ENCODE results near the gene MARCHF5. TPM values are rescaled to one million over a fixed set of nuclear protein-coding genes. Genes with fewer than 3 reads are reported as not detected.

Gene MARCHF5
- total and polyA plus RNA-seq, 2 of the 4 experiments (the other 2 are of a cell fraction), result 14.9 to 30.0 TPM

DNA sequence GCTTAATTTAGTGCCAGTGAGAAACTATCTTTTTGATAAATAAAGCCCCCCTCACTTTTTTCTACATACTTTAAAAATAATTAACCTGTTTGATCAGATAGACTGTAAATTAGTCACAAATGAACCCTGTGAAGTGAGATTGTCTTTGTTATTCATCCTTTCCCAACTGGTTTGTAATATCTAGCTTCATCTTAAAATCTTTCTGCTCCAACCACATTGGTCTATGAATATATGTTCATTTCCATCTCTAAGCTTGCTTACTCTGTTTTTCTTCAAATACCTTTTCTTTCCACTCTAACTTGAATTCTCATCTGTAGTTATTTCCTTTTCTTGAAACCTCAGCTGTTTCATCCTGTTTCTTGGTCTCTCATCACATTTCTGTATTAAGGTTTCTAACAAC, 12.1 kb downstream of the MARCHF5 start:
- peaks cover 40% of the 10 kb centered on the region for H4K20me1 ChIP-seq (ENCODE audit: insufficient read depth, low read length)
- ATAC-seq (ENCODE audit: low read depth), result no peak
- no peaks in the 10 kb centered on the region for H3K9me3 ChIP-seq (ENCODE audit: control insufficient read depth, insufficient read depth, low read length)
- no peak overlapping the region for H2BK5ac ChIP-seq (ENCODE audit: low read depth, low read length, poor library complexity, severe bottlenecking)
- no peak overlapping the region for H4K91ac ChIP-seq (ENCODE audit: insufficient read depth, low read depth, low read length)
- no peak overlapping the region for H3K4me3 ChIP-seq (ENCODE audit: insufficient read depth, low read depth, low read length)
- H3K27ac ChIP-seq (ENCODE audit: insufficient read depth, low read length), result no peak overlapping the region
- intact Hi-C loops (cut with micrococcal nuclease), result no loop called here
- TF ChIP-seq, protein P1, sequence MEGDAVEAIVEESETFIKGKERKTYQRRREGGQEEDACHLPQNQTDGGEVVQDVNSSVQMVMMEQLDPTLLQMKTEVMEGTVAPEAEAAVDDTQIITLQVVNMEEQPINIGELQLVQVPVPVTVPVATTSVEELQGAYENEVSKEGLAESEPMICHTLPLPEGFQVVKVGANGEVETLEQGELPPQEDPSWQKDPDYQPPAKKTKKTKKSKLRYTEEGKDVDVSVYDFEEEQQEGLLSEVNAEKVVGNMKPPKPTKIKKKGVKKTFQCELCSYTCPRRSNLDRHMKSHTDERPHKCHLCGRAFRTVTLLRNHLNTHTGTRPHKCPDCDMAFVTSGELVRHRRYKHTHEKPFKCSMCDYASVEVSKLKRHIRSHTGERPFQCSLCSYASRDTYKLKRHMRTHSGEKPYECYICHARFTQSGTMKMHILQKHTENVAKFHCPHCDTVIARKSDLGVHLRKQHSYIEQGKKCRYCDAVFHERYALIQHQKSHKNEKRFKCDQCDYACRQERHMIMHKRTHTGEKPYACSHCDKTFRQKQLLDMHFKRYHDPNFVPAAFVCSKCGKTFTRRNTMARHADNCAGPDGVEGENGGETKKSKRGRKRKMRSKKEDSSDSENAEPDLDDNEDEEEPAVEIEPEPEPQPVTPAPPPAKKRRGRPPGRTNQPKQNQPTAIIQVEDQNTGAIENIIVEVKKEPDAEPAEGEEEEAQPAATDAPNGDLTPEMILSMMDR (conservative IDR thresholded peaks at IDR 0.05; ENCODE audit: low read depth, low read length), result no peak
- TF ChIP-seq POLR2A (IDR thresholded peaks at IDR 0.05; ENCODE audit: low read depth, low read length) (no peak), RFX5 (IDR thresholded peaks at IDR 0.05; ENCODE audit: low read depth, low read length) (no peak), MAZ (IDR thresholded peaks at IDR 0.05; ENCODE audit: borderline replicate concordance, low read depth, low read length) (no peak), RAD21 (IDR thresholded peaks at IDR 0.05; ENCODE audit: low read length) (no peak)
- no peak overlapping the region for H2BK20ac ChIP-seq (ENCODE audit: low read depth, low read length)
- peaks cover 1% of the 10 kb centered on the region; the same call in 1 of the 2 replicates for H3K36me3 ChIP-seq (ENCODE audit: control insufficient read depth, insufficient read depth, low read length)
- H3K9ac ChIP-seq (ENCODE audit: low read depth, low read length), result no peak overlapping the region
- H2AK5ac ChIP-seq (ENCODE audit: low read depth, low read length), result no peak overlapping the region
- H3K18ac ChIP-seq (ENCODE audit: low read depth, low read length), result no peak overlapping the region
- no TSS peak for BruUV-seq (replicated peaks)
- H3K79me1 ChIP-seq (ENCODE audit: low read depth in 1 of 2, low read length in 2 of 2), result peaks cover 25 to 67% of the 10 kb centered on the region in 2 experiments
- no peak overlapping the region for H3K56ac ChIP-seq (ENCODE audit: extremely low read depth, insufficient read depth, low read length)
- in situ Hi-C loops (cut with MboI; ENCODE audit: low sequenced_read_pairs), result no loop called here
- H3K27me3 ChIP-seq (ENCODE audit: control insufficient read depth, insufficient read depth, low read length), result no peaks in the 10 kb centered on the region
- ChIA-PET POLR2A (ENCODE audit: unreplicated experiment) (no interaction called here), CTCF (interaction anchor here (0.6 kb wide), 1 partner anchor 10 kb away, joined by 3 read pairs; no protein-coding TSS in a partner anchor)
- no peak overlapping the region for H3K14ac ChIP-seq (replicated peaks; ENCODE audit: low read depth, low read length)
- no peaks in the 10 kb centered on the region for H3K4me1 ChIP-seq (ENCODE audit: control insufficient read depth, insufficient read depth, low read length)
- no peak overlapping the region for H3K4ac ChIP-seq (ENCODE audit: low read depth, low read length)
- no peak overlapping the region for H4K8ac ChIP-seq (ENCODE audit: low read depth in 2 of 2, low read length in 2 of 2)
- dilution Hi-C loops (cut with HindIII; ENCODE audit: low sequenced_read_pairs, unreplicated experiment), result no loop called here
- H3K4me2 ChIP-seq (ENCODE audit: low read depth, low read length), result no peak overlapping the region
- no peak for DNase-seq
- no peak overlapping the region for H4K5ac ChIP-seq (ENCODE audit: low read depth, low read length)
- H3K23ac ChIP-seq (ENCODE audit: low read depth, low read length), result no peak overlapping the region
- no peak overlapping the region for H2AK9ac ChIP-seq (replicated peaks; ENCODE audit: low read depth, low read length, poor library complexity)
- no peak overlapping the region for H2BK120ac ChIP-seq (ENCODE audit: low read depth, low read length)
- H3K9me1 ChIP-seq (ENCODE audit: insufficient read depth, low read length), result no peaks in the 10 kb centered on the region; the same call in 1 of the 2 replicates
- H2BK15ac ChIP-seq (ENCODE audit: low read depth, low read length), result no peak overlapping the region
- H2AFZ ChIP-seq (replicated peaks; ENCODE audit: low read length, poor library complexity), result no peak overlapping the region
